Adrenal gland (tissue), 12 donors: ENCODE measurements around the gene SPOUT1. TPM values are rescaled to one million over a fixed set of nuclear protein-coding genes. Genes with fewer than 3 reads are reported as not detected.
"Not testable (repeated sequence)": the region's sequence is repeated elsewhere in the genome, so short reads cannot be mapped to it uniquely, and the experiment has no call there.

Experiments used
- DNase-seq, 7 donors: peaks; one replicate each; pipeline ENCODE4 v3.0.0-alpha.2; 2019 to 2020
- H3K27ac ChIP-seq, 5 donors: fragments of 200-600 bp; sonication (generic) in 4 of 5; 1 replicate in 3 of 5; 2 replicates in 2 of 5; pipeline versions ENCODE4 v1.5.1 to v1.8.0; 2016 to 2020; ENCODE audit warnings: mild to moderate bottlenecking in 1 of 5
- H3K27me3 ChIP-seq: fragments of 200-600 bp; 2 replicates; pipeline ENCODE4 v1.8.0; 2021
- H3K36me3 ChIP-seq, 2 donors: fragments of 200-600 bp; replicated peaks in 1 of 2; 1 replicate in 1 of 2; 2 replicates in 1 of 2; pipeline versions ENCODE4 v1.5.1 to v1.8.0; 2018 to 2022
- H3K4me1 ChIP-seq, 2 donors: fragments of 200-600 bp; replicated peaks in 1 of 2; 1 replicate in 1 of 2; 2 replicates in 1 of 2; pipeline versions ENCODE4 v1.5.1 to v1.8.0; 2018 to 2021
- H3K4me3 ChIP-seq, 4 donors: fragments of 200-600 bp; sonication (generic) in 3 of 4; one replicate each; pipeline ENCODE4 v1.5.1; 2016 to 2018
- H3K9me3 ChIP-seq, 3 donors: fragments of 200-600 bp; sonication (generic) in 1 of 3; replicated peaks in 1 of 3; 1 replicate in 2 of 3; 2 replicates in 1 of 3; pipeline versions ENCODE4 v1.5.1 to v1.8.0; 2016 to 2021
- CTCF ChIP-seq, 6 experiments: fragments of 450-650 bp in 4 of 6; fragments of 200-600 bp in 2 of 6; sonication (generic) in 1 of 6; IDR thresholded peaks; 1 replicate in 5 of 6; 2 replicates in 1 of 6; pipeline versions ENCODE4 v1.5.1 to v1.8.0; 2016 to 2021; ENCODE audit warnings: antibody characterized with exemption in 6 of 6, mild to moderate bottlenecking in 2 of 6, moderate library complexity in 1 of 6
- POLR2A ChIP-seq, 2 donors: fragments of 450-650 bp; IDR thresholded peaks; one replicate each; pipeline ENCODE4 v1.6.1; 2017; ENCODE audit warnings: antibody characterized with exemption in 2 of 2, mild to moderate bottlenecking in 2 of 2, moderate library complexity in 1 of 2
- WGBS, 4 donors: extraction: QIAGEN DNeasy Blood & Tissue Kit in 2 of 4; methylation state at CpG; one replicate each; pipeline versions ENCODE4 v1.1.5 to v1.1.7; 2013 to 2017; 5-methylcytosine and 5-hydroxymethylcytosine counted together
- intact Hi-C, 2 donors: fragments of 100-400 bp; cut with DNase I; formaldehyde crosslinking; loops; one replicate each; pipeline versions ENCODE4 v1.14.1 to v1.15.0; 2022 to 2023
- polyA plus RNA-seq, 3 donors: library from polyadenylated mRNA; stranded (reverse); fragments of 200-250 nt in 2 of 3; fragments of 350-450 nt in 1 of 3; fragmentation: Illumina TruSeq in 1 of 3; extraction: RNeasy Lipid Tissue Mini Kit (QIAGEN cat#74804) in 1 of 3; gene quantifications; one replicate each; pipeline ENCODE4 v1.2.3, GENCODE V29; 2013 to 2014
- total RNA-seq, 9 donors: library from RNA; depleted of rRNA in 4 of 9; stranded (reverse); fragments of >200 nt in 4 of 9; fragments of 120-200 nt in 1 of 9; fragmentation: NEBNext Ultra II Directional in 1 of 9; extraction: Animal tissue kit (Norgen Biotek cat#: 25700) in 1 of 9; gene quantifications; one replicate each; pipeline versions ENCODE4 v1.1.0 to v1.2.4, GENCODE V29; 2013 to 2023
- donor health status: healthy with polysubstance abuse.
- donor health status: Bipolar disorder and iron deficiency.
- donor health status: DM: yes; HTN: yes; CAD: no.
- donor health status: DM: no; HTN: no; CAD: no.
- donor health status: DM: no; HTN: no; CAD: no.
- donor health status: DM: yes; HTN: yes; CAD: no.

Gene SPOUT1
- total and polyA plus RNA-seq, 12 donors: 18.5 to 56.3 (median 39.4) TPM

GRCh38 chr9:128845186-128845931 lies 15.8 kb upstream of the SPOUT1 start:
- Histone ChIP-seq H3K4me1 (no peaks in the 10 kb centered on the region), H3K27ac (no peak overlapping the region), H3K27me3 (no peaks in the 10 kb centered on the region), H3K4me3 (no peak overlapping the region), H3K9me3 (no peaks in the 10 kb centered on the region), H3K36me3 (no peaks in the 10 kb centered on the region)
- TF ChIP-seq CTCF (IDR thresholded peaks at IDR 0.05): no peak
- TF ChIP-seq POLR2A (IDR thresholded peaks at IDR 0.05): no peak
- intact Hi-C loops: no loop called here
- 69 to 87% (median 82%) methylated on average over 10 to 13 of the region's 13 CpGs for WGBS, 4 donors
- DNase-seq: no peak

DNA sequence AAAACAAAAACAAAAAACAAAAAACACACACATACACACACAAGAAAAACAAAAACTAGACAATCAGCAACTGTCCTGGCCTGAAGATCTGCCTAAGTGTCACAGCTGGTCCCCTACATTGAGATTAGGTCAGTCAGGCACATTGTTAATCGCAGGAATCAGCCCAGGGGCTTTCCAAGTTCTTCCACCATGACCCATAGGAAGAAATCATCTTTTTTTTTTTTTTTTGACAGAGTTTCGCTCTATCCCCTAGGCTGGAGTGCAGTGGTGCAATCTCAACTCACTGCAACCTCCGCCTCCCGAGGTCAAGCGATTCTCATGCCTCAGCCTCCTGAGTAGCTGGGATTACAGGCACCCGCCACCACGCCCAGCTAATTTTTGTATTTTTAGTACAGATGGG lies 13.6 kb upstream of the SPOUT1 start:
- H3K4me1 ChIP-seq, H3K27me3 ChIP-seq, intact Hi-C loops, H3K4me3 ChIP-seq, H3K27ac ChIP-seq, DNase-seq, H3K36me3 ChIP-seq, H3K9me3 ChIP-seq: not testable (repeated sequence)
- WGBS, 4 donors: 93 to 96% (median 95%) methylated on average over 7 of the region's 7 CpGs

GRCh38 chr9:128841694-128842492 lies 12.3 kb upstream of the SPOUT1 start:
- intact Hi-C loops: no loop called here
- Histone ChIP-seq H3K4me3 (no peak overlapping the region), H3K27ac (no peak overlapping the region), H3K36me3 (no peaks in the 10 kb centered on the region), H3K9me3 (no peaks in the 10 kb centered on the region), H3K4me1 (no peaks in the 10 kb centered on the region), H3K27me3 (no peaks in the 10 kb centered on the region)
- 86 to 91% (median 87%) methylated on average over 11 to 12 of the region's 12 CpGs for WGBS, 4 donors
- TF ChIP-seq CTCF (IDR thresholded peaks at IDR 0.05) (no peak), POLR2A (IDR thresholded peaks at IDR 0.05) (no peak)
- no peak for DNase-seq

DNA sequence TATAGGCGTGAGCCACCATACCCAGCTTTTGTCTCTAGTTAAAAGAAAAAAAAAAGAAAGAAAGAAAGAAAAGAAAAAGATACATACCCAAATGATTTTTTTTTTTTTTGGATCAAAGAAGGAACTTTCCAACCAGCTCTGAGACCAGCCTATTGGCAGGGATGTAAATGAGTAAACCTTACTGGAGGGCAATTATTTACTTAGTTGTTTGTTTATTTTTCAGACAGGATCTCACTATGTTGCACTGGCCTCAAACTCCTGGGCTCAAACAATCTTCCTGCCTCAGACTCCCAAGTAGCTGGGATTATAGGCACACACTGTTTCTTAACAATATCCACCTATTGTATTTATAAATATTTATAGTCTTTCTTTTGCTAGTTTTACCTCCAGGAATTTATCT lies 10.9 kb upstream of the SPOUT1 start:
- H3K36me3 ChIP-seq: no peaks in the 10 kb centered on the region
- H3K4me1 ChIP-seq: no peaks in the 10 kb centered on the region
- no peaks in the 10 kb centered on the region for H3K27me3 ChIP-seq
- H3K27ac ChIP-seq: no peak overlapping the region
- H3K9me3 ChIP-seq: no peaks in the 10 kb centered on the region
- H3K4me3 ChIP-seq: no peak overlapping the region
- DNase-seq: no peak
- 92 to 95% (median 94%) methylated on average over 1 of the region's 1 CpG for WGBS, 4 donors
- TF ChIP-seq CTCF (IDR thresholded peaks at IDR 0.05): no peak
- no peak for TF ChIP-seq POLR2A (IDR thresholded peaks at IDR 0.05)
- intact Hi-C loops: no loop called here
